ENCODE measurements around the gene OTOG.

DNA sequence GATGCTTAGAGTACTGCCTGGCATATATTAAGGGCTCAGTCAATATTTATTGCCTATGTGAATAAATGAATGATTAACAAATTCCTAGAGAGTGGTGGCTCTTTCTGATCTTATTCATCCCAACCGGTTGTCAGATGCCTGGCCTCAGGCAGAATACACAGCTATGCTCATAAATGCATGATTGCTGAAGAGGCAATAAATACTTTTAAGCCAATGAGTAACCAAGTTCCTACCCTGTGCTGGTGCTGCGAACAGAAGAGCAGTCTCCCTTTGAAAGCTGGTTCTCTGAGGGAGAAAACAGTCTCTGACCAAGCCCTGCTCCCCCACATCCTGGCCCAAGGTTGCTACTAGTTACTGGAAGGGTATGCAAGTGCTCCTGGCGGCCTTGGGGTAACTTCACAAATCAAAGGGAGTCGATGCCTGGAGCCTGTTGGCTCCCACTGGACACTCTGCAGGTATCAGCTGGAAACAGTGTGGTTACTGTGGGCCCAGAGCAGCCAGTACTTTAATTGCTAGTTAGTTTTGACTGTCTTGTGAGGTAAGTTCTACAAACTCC, 5.7 kb upstream of the OTOG start:
- TF ChIP-seq, protein P1, sequence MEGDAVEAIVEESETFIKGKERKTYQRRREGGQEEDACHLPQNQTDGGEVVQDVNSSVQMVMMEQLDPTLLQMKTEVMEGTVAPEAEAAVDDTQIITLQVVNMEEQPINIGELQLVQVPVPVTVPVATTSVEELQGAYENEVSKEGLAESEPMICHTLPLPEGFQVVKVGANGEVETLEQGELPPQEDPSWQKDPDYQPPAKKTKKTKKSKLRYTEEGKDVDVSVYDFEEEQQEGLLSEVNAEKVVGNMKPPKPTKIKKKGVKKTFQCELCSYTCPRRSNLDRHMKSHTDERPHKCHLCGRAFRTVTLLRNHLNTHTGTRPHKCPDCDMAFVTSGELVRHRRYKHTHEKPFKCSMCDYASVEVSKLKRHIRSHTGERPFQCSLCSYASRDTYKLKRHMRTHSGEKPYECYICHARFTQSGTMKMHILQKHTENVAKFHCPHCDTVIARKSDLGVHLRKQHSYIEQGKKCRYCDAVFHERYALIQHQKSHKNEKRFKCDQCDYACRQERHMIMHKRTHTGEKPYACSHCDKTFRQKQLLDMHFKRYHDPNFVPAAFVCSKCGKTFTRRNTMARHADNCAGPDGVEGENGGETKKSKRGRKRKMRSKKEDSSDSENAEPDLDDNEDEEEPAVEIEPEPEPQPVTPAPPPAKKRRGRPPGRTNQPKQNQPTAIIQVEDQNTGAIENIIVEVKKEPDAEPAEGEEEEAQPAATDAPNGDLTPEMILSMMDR (IDR thresholded peaks at IDR 0.05; ENCODE audit: low read depth, low read length, poor library complexity, severe bottlenecking) = no peak
- no peak for TF ChIP-seq EZH2phosphoT487 (IDR thresholded peaks at IDR 0.05; ENCODE audit: borderline replicate concordance, low read length)

Measured in DOHH2 (cell line).